ENCODE data around the gene DENND4B.
"Not testable (repeated sequence)": the region's sequence is repeated elsewhere in the genome, so short reads cannot be mapped to it uniquely, and the experiment has no call there.

DENND4B gene

DNA sequence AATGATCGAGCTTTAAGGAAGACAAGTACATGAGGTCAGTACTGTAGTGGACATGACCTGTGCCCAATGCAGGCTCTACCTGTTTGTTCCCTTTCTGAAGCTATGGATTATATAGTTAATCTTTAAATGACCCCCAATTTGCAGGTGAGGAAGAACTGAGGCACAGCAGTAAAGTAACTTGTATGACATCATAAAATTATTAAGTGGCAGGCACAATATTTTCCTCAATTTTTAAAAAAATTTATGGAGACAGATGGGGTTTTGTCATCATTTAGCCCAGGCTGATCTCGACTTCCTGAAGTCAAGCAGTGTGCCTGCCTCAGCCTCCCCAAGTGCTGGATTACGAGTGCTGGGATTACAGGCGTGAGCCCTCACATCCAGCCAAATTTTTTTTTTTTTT, 20.1 kb downstream of the DENND4B start:
- DNase-seq (ENCODE audit: low read depth in 2 of 2) = no peak

DNA sequence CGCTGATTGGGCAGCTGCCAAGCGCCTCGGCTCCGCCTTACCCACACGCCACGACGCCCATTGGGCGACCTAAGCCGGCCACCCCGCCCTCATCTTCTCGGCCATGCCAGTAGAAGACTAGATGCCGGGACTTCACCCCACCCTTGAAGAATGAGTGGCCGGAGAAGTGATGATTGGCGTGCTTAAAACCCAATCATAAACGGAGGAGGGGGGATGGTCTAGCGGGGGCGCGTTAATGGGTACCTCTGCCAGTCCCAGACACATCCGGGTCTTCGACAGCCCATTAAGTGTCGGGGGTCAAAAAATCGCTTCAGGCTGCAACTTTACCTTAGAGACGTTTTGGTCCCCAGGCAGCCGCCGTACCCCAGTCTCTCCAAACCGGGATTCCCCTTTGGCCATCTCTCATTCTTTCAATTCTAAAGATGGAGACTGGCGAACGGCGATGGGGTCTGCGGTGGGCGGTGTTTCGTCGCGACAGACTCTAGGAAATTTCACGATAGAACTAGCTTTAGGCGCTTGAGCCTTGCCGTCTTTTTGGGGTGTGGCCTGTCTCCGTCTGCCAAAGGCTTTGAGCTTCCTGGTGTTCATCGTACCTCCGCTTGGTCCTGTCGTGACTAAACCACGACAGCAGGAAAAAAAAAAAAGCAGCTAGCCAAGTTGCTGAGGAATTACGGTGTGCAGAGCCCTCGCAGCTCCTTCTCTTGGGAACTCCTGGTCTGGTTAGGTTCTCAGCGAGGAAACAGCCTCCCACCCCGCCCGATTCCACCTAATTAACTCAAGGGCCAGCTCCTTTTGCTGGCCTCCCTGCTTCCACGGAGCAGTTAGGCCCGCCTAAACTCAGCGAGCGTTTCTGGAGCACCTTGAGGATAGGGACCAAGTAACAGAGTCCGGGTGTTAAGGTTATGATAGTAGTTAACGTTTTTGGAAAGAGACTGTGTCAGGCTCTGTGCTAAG, 23.3 kb downstream of the DENND4B start, which contains the start of gene GATAD2B:
GATAD2B (minus strand) TSS at position 1 of the 954 bp plus-strand sequence. CDS start 94,625 bp downstream, outside the sequence.
- DNase-seq (ENCODE audit: low read depth in 2 of 2) = peak; percentile 94 to 97

DNA sequence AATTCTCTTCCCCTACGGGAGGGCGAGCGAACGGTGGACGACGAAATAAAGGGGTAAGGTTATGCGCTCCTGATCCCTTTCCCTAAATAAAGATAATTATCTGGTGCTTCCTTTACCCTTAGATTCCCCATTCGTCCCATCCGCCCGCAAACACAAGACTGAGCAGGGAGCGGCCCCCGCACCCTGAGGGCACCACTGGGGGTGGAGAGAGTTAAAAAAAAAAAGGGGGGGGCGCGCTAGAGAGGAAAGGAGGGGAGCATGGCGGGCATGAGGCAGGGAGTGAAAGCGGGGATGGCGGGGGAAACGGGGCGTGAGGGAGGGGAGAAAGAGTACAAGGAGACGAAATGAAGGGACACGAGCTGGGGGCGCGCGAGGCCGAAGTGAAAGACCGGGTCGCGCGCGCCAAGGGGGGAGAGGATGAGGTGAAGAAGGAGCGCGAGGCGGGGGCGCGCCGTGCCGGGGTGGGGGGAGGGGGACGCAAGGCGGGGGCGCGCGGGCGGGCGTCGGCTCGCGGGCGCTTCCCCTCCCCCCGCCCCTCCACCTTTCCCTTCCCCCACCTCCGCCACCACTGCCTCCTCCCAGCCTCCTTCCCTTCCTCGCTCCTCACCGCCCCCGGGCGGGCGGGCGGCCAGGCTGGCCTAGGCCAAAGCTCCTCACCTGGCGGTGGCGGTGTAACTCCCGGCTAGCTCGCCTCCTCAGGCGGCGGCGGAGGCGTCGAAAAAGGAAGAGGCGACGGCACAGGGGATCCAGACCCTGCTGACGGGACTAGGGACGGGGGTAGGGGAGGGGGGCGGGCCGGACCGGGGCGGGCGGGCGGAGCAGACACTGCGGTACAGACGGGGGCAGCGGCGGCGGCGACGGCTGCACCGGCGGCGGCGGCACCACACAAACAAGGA, 24.2 kb downstream of the DENND4B start:
- no peak for DNase-seq (ENCODE audit: low read depth in 2 of 2)

DNA sequence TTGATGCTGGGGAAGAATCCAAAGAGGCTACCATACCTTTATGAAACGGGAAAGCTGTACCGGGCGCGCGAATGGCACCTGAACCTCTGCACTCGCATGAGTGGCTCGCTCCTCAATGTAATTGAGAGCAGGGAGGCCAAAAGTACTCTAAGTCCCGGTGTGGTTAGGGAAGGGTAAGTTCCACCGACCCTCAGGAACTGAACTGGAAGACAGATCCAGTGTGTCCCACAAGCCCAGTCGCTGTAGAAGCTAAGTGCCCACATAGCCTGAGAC, 24.8 kb downstream of the DENND4B start:
- no peak for DNase-seq (ENCODE audit: low read depth in 2 of 2)

DNA sequence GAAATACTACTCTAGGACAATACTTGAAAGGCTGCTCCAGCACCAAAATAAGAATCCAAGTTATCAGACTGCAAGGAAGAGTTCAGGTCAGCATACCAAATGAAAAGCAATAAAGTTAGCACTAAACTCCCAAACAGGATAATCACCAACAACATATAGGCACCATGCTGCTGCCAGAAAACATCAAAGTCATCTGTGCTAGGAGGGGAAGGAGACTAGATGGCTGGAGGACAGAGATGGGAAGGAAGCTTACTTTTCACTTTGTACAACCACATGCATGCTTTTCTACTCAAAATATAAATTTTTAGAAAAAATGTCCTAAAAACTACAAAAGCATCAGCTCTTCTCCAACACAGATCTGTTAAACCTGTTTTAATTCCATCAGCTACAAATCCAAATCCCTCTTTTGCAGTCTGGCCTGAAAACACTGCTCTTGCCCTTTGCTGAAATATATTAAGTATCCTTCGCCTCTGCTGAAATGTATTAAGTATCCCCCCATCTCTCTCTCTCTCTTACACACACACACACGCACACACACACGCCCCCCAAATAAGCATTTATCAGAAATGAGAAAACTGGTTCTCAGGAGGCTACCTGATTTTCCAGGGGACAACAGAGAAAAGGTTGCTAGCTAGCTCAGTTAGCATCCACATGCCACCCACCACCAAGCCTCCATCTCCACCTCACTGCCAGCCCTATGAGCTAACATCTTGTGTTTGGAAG, 25.3 kb downstream of the DENND4B start:
- DNase-seq (ENCODE audit: low read depth in 2 of 2) = no peak

DNA sequence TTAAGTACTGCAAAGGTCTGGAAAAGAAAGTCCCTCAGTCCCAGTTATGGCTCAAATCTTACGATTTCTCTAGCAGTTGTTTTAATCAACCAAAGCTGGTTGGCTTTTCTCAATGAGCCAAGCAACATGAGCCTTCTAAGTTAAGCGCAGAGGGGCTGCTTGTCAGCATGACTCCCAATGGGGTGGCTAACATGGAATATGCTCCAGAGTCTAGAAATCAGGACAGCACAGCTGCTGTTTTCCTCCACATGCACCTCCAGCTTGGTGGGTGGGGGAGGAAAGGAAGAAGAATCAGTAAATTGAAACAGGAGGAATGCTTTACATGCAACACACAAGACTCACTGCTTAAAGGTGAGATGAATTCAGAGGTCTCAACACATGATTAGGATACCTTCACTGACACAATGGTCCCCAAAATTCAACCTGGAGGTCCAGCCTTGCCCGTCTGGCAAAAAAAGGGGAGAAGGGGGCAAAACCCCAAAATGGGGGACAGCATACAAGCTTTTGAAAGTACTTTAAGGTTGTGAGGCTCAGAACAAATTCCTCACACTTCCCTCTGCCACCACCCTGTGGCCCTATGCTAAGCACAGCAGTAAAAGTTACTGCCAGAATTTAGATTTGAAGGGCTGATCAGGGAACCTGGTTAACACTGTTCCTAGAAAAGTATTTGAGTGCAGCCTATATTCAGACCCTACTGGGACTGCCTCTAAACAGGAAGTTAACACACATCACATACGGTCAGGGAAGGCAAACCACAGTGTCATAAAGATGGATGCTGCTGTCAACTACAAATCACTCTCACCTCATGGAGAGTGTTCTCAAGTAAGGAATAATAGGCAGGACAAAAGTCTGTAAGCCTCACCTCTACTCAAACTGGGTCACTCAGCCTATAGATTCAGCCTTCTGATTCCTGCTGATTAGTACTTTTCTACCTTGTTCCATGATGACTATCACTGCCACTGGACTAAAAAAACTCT, 26.4 kb downstream of the DENND4B start:
- DNase-seq (ENCODE audit: low read depth in 2 of 2) = no peak

DNA sequence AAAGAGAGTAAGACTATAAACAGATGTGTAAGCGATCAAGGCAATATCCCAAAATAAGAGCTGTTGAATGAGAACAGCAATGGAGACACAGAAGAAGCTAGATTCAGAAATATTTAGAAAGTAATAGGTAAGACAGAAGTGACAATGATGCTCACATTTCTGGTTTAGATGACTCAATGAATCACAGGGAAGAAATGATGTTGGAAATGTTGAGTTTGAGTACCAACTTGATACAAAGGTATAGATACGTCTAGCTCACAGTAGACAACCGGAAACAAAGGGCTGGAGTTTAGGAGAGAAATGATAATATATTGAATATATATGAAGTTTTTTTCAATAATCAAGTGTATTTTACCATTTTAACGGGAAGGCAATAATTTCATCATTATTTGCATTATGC, 30.2 kb downstream of the DENND4B start:
- DNase-seq (ENCODE audit: low read depth in 2 of 2) = no peak

DNA sequence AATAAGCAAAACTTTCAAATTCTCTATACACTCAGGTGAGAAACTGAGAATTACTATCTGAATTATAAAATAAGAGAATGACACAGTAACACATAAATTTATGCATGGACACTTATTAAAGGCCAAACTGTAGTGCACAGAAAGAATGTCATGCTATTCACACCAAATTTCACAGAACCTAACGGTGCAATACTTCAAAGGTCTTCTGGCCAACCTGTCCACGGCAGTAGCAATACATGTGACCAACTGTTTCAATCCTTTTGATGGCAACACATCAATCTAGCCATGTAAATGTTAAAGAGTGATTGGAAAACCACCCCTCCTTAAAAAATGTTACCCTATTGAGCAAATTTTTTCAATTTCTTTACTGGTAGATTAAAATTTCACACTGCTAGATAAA, 34.2 kb downstream of the DENND4B start:
- DNase-seq (ENCODE audit: low read depth in 2 of 2) = no peak

DNA sequence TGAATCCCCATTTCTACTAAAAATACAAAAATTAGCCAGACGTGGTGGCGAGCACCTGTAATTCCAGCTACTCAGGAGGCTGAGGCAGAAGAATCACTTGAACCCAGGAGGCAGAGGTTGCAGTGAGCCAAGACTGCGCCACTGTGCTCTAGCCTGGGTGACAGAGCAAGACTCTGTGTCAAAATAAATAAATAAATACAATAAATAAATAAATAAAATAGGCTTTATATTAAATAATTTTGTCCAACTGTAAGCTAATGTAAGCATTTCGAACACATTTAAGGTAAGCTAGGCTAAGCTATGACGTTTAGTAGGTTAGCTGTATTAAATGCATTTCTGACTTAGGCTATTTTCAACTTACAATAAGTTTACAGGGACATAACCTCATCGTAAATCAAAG, 36.0 kb downstream of the DENND4B start:
- not testable (repeated sequence) for DNase-seq (ENCODE audit: low read depth in 2 of 2)

DNA sequence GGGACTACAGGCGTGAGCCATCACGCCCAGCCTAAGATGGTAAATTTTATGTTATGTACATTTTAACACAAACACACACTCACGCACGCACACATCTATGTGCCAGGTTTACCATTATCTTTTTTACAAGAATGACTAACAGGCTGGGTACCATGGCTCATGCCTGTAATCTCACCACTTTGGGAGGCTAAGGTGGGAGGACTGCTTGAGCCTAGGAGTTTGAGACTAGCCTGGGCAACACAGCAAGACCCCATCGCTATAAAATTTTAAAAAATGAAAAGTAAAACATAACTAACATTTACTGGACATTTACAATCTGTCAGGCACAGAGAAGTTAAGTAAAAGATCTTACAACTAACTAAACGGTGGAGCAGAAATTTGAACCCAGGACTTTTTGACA, 38.4 kb downstream of the DENND4B start:
- DNase-seq (ENCODE audit: low read depth in 2 of 2) = no peak

DNA sequence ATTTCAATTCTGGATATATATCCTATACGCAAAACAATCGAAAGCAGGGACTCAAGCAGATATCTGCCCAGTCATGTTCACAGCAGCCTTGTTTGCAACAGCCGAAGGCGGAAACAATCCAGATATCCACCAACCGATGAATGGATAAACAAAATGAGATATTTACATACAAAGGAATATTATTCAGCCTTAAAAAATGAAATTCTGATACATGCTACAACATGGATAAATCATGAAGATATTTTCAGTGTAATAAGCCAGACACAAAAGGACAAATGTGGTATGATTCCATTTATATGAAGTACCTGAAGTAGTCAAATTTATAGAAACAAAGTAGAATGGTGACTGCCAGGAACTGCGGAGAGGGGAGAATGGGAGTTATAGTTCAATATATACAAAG, 39.4 kb downstream of the DENND4B start:
- no peak for DNase-seq (ENCODE audit: low read depth in 2 of 2)

DNA sequence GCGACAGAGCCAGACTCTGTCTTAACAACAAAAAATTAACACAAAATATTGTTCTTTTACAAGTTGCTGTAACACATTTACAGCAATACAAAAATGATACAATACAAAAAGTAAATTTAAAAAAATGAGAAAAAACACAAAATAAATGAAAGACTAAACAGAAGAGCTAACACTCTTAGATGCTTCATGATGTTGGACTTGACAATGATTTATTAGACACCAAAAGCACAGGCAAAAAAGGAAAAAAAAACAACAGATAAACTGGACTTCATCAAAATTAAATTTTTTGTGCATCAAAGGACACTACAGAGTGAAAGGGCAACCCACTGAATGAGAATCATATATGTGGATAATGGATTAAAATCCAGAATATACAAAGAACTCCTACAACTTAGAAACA, 40.1 kb downstream of the DENND4B start:
- DNase-seq (ENCODE audit: low read depth in 2 of 2) = no peak

DNA sequence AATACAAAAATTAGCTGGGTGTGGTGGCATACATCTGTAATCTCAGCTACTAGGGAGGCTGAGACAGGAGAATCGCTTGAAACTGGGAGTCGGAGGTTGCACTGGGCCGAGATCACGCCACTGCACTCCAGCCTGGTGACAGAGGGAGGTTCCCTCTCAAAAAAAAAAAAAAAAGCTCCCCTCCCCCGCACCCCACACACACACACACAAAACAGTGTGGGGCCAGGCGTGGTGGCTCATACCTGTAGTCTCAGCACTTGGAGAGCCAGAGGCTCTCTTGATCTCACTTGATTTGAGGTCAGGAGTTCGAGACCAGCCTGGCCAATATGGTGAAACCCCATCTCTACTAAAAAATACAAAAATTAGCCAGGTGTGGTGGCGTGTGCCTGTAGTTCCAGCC, 40.6 kb downstream of the DENND4B start:
- not testable (repeated sequence) for DNase-seq (ENCODE audit: low read depth in 2 of 2)

DNA sequence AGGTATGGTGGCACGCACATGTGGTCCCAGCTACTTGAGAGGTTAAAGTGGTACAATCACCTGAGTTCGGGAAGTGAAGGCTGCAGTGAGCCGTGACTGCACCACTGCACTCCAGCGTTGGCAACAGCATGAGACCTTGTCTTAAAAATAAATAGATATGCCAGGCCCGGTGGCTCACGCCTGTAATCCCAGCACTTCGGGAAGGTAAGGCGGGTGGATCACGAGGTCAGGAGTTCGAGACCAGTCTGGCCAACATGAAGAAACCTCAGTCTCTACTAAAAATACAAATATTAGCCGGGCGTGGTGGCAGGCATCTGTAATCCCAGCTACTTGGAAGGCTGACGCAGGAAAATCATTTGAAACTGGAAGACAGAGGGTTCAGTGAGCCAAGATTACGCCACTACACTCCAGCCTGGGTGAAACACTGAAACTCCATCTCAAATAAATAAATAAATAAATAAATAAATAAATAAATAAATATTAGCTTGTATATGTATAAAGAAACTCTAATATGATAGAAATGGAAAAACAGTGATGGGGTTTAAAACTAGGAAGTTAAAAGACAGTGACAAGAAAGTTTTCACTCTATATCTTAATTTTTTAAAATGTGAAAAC, 42.6 kb downstream of the DENND4B start:
- no peak for DNase-seq (ENCODE audit: low read depth in 2 of 2)

DNA sequence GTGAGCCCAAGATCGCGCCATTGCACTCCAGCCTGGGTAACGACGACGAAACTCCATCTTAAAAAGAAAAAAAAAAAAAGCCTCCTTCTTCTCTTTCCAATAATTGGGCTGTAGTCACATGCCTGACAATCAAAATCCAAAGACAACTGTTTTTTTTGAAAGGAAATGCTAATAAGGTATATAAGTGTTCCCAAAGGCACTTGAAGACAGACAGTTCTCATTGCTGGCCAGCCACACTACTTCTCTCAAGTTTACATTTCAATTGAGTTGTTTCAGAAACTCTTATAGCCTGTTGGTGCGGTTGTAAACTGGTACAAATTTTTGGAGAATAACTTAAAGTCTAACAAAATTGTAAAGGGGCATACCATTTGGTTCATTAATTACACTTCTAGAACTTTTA, 47.0 kb downstream of the DENND4B start:
- no peak for DNase-seq (ENCODE audit: low read depth in 2 of 2)

DNA sequence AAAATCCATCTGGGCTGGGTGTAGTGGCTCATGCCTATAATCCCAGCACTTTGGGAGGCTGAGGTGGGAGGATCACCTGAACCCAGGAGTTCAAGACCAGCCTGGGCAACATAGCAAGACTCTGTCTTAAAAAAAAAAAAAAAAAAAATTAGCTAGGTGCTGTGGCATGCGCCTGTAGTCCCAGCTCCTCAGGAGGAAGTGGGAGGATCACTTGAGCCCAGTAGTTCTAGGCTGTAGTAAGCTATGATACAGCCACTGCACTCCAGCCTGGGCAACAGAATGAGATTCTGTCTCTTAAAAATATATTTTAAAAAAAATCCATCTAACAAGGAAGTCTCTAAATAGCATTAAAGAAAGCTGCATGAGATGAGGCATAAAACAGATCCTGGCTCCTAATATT, 50.7 kb downstream of the DENND4B start:
- not testable (repeated sequence) for DNase-seq (ENCODE audit: low read depth in 2 of 2)

DNA sequence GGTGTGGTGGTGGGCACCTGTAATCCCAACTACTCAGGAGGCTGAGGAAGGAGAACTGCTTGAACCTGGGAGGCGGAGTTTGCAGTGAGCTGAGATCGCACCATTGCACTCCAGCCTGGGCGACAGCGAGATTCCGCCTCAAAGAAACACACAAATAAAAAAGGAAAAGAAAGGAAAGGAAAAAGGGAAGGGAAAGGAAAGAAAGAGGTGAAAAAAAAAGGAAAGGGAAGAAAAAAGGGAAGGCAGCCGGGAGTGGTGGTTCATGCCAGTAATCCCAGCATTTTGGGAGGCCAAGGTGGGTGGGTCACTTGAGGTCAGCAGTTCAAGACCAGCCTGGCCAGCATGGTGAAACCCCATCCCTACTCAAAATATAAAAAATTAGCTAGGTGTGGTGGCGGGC, 55.5 kb downstream of the DENND4B start:
- not testable (repeated sequence) for DNase-seq (ENCODE audit: low read depth in 2 of 2)

DNA sequence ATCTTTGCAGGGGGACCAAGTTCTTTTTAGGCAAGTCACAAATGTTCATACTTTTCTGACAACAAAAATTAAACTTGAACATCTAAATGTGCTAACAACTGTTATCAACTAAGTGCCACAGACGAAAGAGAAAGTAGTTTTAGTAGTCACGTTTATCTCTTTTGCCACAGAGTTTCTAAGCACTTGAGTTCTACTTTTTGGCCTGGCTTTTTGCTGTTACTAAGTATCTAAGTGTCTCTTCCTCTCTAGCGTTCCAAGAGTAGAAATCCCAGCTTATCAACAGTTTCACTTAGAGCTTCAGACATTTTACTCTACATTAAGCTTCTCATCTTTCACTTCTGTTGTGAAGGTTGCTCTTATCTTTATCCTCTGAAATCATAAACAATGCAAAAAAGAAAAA, 58.0 kb downstream of the DENND4B start:
- DNase-seq (ENCODE audit: low read depth in 2 of 2) = no peak

DNA sequence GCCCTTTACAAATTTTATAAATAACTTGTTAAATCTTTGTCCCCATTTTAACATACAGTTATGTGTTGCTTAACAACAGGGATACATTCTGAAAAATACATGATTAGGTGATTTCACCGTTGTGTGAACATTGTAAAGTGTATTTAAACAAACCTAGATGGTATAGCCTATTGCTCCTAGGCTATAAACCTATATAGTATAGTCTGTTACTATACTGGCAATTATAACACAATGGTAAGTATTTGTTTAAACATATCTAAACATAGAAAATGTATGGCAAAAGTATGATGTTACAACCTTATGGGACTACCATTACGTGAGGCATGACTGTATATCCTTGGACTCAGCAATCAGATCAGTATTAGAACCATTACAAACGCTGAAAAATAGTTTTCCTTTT, 60.4 kb downstream of the DENND4B start:
- no peak for DNase-seq (ENCODE audit: low read depth in 2 of 2)

DNA sequence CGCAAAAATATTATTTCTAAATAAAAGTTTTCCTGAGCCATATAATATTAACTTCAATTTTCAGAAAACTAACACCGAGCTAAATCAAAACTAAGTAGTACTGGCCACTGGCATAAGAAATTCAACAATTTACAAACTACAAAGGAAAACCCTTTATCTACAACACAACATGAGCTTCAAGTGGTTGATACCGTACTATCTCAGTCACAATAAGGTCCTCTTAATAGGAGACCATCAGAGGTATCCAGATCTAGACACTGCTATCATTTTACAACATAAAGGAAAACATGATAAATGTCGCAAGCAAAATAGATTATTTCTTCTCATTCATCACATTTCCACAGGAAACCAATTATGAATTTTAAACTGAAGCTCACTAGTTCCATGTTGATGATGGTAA, 63.3 kb downstream of the DENND4B start:
- DNase-seq (ENCODE audit: low read depth in 2 of 2) = no peak

Data from stimulated activated CD8-positive, alpha-beta memory T cell treated with anti-CD3 and anti-CD28 coated beads, Interleukin-2, amount 100 ng/mL, for 1 hour (primary cell).